CD4-positive, alpha-beta T cell (primary cell): ENCODE data around the gene POR. TPM values are rescaled to one million over a fixed set of nuclear protein-coding genes. Genes with fewer than 3 reads are reported as not detected.
A peak's percentile ranks its signal among the peaks of the same experiment; 100 is the strongest.
"Not testable (repeated sequence)": the region's sequence is repeated elsewhere in the genome, so short reads cannot be mapped to it uniquely, and the experiment has no call there.

Experiments used
- ATAC-seq: fragments of 200-7000 bp; cut with Tn5 transposase; one replicate; pipeline ENCODE4 v1.10.0; 2022; ENCODE audit warnings: mild to moderate bottlenecking; ENCODE audit not compliant: poor library complexity
- CTCF ChIA-PET: fragments of 350-600 bp; sonication (Branson Sonifier 250); formaldehyde crosslinking; loops from one replicate; lab custom pipeline; 2021; ENCODE audit warnings: antibody characterized with exemption, inconsistent platforms; lab: Charles Lee
- POLR2A ChIA-PET: fragments of 350-600 bp; sonication (Branson Sonifier 250); formaldehyde crosslinking; loops from one replicate; lab custom pipeline; 2021; ENCODE audit warnings: antibody characterized with exemption, inconsistent platforms; lab: Charles Lee
- DNase-seq, 14 experiments: peaks; one replicate each; pipeline ENCODE4 v3.0.0-alpha.2; 2013 to 2020; ENCODE audit warnings: mixed read lengths in 2 of 14
- H3K27ac ChIP-seq, 2 donors: one replicate each; pipeline versions ENCODE4 v1.5.1 to v1.7.0; 2013; ENCODE audit warnings: low read length in 2 of 2, low read depth in 1 of 2, mild to moderate bottlenecking in 1 of 2
- H3K27me3 ChIP-seq, 2 experiments: 1 replicate in 1 of 2; 2 replicates in 1 of 2; pipeline versions ENCODE4 v1.6.1 to v1.7.0; 2013; ENCODE audit warnings: low read length in 2 of 2, control low read depth in 1 of 2, mild to moderate bottlenecking in 1 of 2, moderate library complexity in 1 of 2; ENCODE audit not compliant: insufficient read depth in 2 of 2, control insufficient read depth in 1 of 2
- H3K36me3 ChIP-seq: one replicate; pipeline ENCODE4 v1.6.1; 2013; ENCODE audit warnings: low read length, control low read depth; ENCODE audit not compliant: insufficient read depth
- H3K4me1 ChIP-seq: one replicate; pipeline ENCODE4 v1.6.1; 2013; ENCODE audit warnings: low read length, control low read depth; ENCODE audit not compliant: insufficient read depth
- H3K4me3 ChIP-seq: one replicate; pipeline ENCODE4 v1.5.1; 2013; ENCODE audit warnings: mild to moderate bottlenecking, low read length, moderate library complexity
- H3K9me3 ChIP-seq, 2 experiments: 1 replicate in 1 of 2; 2 replicates in 1 of 2; pipeline versions ENCODE4 v1.6.1 to v1.7.0; 2013; ENCODE audit warnings: low read length in 2 of 2, mild to moderate bottlenecking in 2 of 2, control low read depth in 1 of 2, moderate library complexity in 1 of 2; ENCODE audit not compliant: control insufficient read depth in 1 of 2, insufficient read depth in 1 of 2
- H3K27ac Mint-ChIP-seq: one replicate; pipeline ENCODE4 v1.8.0; 2020; ENCODE audit warnings: mixed read lengths
- H3K27me3 Mint-ChIP-seq: one replicate; pipeline ENCODE4 v1.8.0; 2021; ENCODE audit warnings: mixed read lengths
- H3K36me3 Mint-ChIP-seq: one replicate; pipeline ENCODE4 v1.8.0; 2021; ENCODE audit warnings: low read depth, mixed read lengths
- H3K4me1 Mint-ChIP-seq: one replicate; pipeline ENCODE4 v1.8.0; 2021; ENCODE audit warnings: low read depth, mixed read lengths
- H3K4me3 Mint-ChIP-seq: one replicate; pipeline ENCODE4 v1.8.0; 2020; ENCODE audit warnings: mild to moderate bottlenecking, mixed read lengths
- H3K9me3 Mint-ChIP-seq: one replicate; pipeline ENCODE4 v1.8.0; 2020; ENCODE audit warnings: mixed read lengths
- intact Hi-C, 2 experiments: fragments of 100-400 bp; cut with DNase I in 1 of 2; cut with micrococcal nuclease in 1 of 2; formaldehyde crosslinking; loops; one replicate each; pipeline versions ENCODE4 v1.15.1 to v1.9.0; 2023 to 2025; cut with DNase I, micrococcal nuclease
- total RNA-seq, 174 experiments: library from RNA in 2 of 174; stranded (reverse) in 2 of 174; gene quantifications; one replicate each; pipeline ENCODE4 v1.2.3 and lab custom pipeline; 2021 to 2026
- TF ChIP-seq, protein P1 (sequence below): fragments of 200-600 bp; IDR thresholded peaks from one replicate; pipeline ENCODE4 v1.8.0; 2022; ENCODE audit warnings: antibody characterized with exemption, mild to moderate bottlenecking

POR gene
- total RNA-seq, 2 experiments from 2014 or later, result 44.2 to 54.8 TPM

DNA sequence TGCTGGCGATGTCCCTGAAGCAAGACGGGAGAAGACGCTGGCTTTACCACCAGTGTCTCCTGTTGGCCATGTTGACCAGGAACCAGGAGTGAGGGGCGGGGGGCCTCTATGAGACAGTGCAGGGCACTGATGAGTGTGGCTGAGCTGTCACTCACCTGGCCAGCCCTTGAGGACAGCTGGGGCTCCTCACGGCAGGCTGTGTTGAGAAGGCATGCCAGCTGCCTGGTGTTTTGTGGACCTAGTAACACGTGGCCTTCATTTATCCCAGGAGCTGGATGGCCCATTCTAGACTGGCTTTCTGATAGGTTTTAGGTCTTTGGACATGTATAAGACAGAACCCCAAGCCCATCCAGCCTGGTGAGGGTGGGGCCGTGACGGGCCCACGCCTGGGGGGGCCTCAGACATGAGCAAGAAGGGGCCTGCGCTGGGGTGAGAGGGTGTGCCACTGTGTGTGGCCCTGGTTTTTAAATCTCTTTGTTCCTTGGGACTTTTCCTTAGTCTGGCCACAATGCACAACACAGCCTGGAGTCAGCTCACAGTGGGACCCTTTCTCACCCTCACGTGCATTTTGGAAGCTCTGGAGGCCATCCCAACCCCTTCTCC, 25.6 kb upstream of the POR start:
- no peaks in the 10 kb centered on the region for H3K27me3 ChIP-seq
- TF ChIP-seq, protein P1, sequence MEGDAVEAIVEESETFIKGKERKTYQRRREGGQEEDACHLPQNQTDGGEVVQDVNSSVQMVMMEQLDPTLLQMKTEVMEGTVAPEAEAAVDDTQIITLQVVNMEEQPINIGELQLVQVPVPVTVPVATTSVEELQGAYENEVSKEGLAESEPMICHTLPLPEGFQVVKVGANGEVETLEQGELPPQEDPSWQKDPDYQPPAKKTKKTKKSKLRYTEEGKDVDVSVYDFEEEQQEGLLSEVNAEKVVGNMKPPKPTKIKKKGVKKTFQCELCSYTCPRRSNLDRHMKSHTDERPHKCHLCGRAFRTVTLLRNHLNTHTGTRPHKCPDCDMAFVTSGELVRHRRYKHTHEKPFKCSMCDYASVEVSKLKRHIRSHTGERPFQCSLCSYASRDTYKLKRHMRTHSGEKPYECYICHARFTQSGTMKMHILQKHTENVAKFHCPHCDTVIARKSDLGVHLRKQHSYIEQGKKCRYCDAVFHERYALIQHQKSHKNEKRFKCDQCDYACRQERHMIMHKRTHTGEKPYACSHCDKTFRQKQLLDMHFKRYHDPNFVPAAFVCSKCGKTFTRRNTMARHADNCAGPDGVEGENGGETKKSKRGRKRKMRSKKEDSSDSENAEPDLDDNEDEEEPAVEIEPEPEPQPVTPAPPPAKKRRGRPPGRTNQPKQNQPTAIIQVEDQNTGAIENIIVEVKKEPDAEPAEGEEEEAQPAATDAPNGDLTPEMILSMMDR, result no peak
- H3K4me1 ChIP-seq, result peaks cover 3% of the 10 kb centered on the region
- CTCF ChIA-PET, result interaction anchor here (2.2 kb wide), 1 partner anchor 23 kb away, joined by 5 read pairs; no protein-coding TSS in a partner anchor
- H3K9me3 ChIP-seq, result no peaks in the 10 kb centered on the region
- Mint-ChIP-seq H3K27ac (peak overlapping the region; percentile 31), H3K36me3 (peaks cover 47% of the 10 kb centered on the region), H3K4me3 (no peak overlapping the region), H3K9me3 (no peaks in the 10 kb centered on the region), H3K27me3 (no peaks in the 10 kb centered on the region), H3K4me1 (no peaks in the 10 kb centered on the region)
- DNase-seq, result no peak
- no peak overlapping the region for H3K27ac ChIP-seq
- no peak overlapping the region for H3K4me3 ChIP-seq
- no peak for ATAC-seq
- H3K36me3 ChIP-seq, result peaks cover 38% of the 10 kb centered on the region
- intact Hi-C loops, result no loop called here
- POLR2A ChIA-PET, result no interaction called here

DNA sequence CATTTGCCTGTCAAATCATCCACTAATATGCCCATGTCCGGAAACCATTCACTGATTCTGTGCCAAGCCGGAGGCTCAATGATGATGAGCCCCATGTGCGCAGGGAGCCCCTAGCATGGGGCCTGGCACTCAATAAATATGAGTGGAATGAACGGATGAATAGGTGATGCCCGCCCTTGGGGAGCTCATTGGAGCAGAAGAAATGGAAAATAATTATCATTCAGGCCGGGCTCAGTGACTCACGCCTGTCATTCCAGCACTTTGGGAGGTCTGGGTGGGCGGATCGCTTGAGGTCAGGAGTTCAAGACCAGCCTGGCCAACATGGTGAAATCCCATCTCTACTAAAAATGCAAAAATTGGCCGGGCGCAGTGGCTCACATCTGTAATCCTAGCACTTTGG, 25.1 kb upstream of the POR start:
- peaks cover 33% of the 10 kb centered on the region for H3K36me3 ChIP-seq
- intact Hi-C loops, result no loop called here
- no peaks in the 10 kb centered on the region for H3K27me3 Mint-ChIP-seq
- H3K27ac Mint-ChIP-seq, result peak overlapping the region; percentile 15
- H3K4me1 ChIP-seq, result no peaks in the 10 kb centered on the region
- ATAC-seq (no peak), DNase-seq (no peak)
- H3K27ac ChIP-seq, result no peak overlapping the region
- H3K4me3 Mint-ChIP-seq, result no peak overlapping the region
- TF ChIP-seq, protein P1, result no peak
- no peaks in the 10 kb centered on the region for H3K4me1 Mint-ChIP-seq
- CTCF ChIA-PET, result interaction anchor here (1.4 to 2.2 kb wide), 2 partner anchors 23 to 130 kb away, joined by 3 to 5 read pairs; no protein-coding TSS in a partner anchor
- no peak overlapping the region for H3K4me3 ChIP-seq
- H3K36me3 Mint-ChIP-seq, result peaks cover 42% of the 10 kb centered on the region
- POLR2A ChIA-PET, result no interaction called here
- no peaks in the 10 kb centered on the region for H3K9me3 Mint-ChIP-seq
- H3K27me3 ChIP-seq, result no peaks in the 10 kb centered on the region
- H3K9me3 ChIP-seq, result no peaks in the 10 kb centered on the region

DNA sequence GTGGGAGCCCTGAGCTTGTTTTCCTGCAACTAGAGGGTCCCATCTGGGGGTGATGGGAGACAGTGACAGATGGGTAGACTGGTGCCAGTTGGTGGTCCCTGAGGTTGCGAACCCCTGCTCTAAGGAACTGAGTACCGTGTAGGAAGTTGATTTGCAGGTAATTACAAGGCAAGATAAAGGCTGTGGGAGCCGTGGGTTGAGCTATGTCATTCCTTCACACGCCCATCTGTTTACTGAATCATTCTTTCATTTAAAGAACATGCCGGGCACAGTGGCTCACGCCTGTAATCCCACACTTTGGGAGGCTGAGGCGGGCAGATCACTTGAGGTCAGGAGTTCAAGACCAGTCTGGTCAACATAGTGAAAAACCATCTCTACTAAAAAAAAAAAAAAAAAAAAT, 23.7 kb upstream of the POR start:
- intact Hi-C loops, result not testable (repeated sequence)

More for the DNA sequence above, 23.7 kb upstream of the POR start:
- not testable (repeated sequence) for H3K4me1 ChIP-seq, H3K27me3 Mint-ChIP-seq, H3K9me3 Mint-ChIP-seq, H3K4me1 Mint-ChIP-seq, H3K4me3 ChIP-seq, ATAC-seq, H3K9me3 ChIP-seq, H3K27me3 ChIP-seq, H3K27ac Mint-ChIP-seq, H3K4me3 Mint-ChIP-seq, H3K27ac ChIP-seq, DNase-seq
- H3K36me3 Mint-ChIP-seq, result peaks cover 31% of the 10 kb centered on the region
- ChIA-PET CTCF (interaction anchor here (1.4 kb wide), 1 partner anchor 129 kb away, joined by 3 read pairs; no protein-coding TSS in a partner anchor), POLR2A (interaction anchor here (0.6 kb wide), 1 partner anchor 126 kb away, joined by 3 read pairs; no protein-coding TSS in a partner anchor)
- H3K36me3 ChIP-seq, result peaks cover 19% of the 10 kb centered on the region
